ENCODE measurements around the gene CCL26.

CCL26 gene

GRCh38 chr7:75772081-75773077, at the start of gene CCL26:
Gene CCL26 (minus strand): TSS chr7:75772211. CDS start chr7:75772176, 35 bp downstream.
- DNase-seq (ENCODE audit: low spot score): no peak
- in situ Hi-C loops (cut with MboI; ENCODE audit: low pct_unique_long_range_greater_than_20kb, low sequenced_read_pairs, unreplicated experiment): no loop called here
- TF ChIP-seq CTCF (IDR thresholded peaks at IDR 0.05; ENCODE audit: extremely low read depth, insufficient read depth, missing control alignments): no peak

- in situ Hi-C loops (cut with MboI; ENCODE audit: low pct_unique_long_range_greater_than_20kb, low sequenced_read_pairs, unreplicated experiment): no loop called here
- DNase-seq (ENCODE audit: low spot score): no peak
- no peak for TF ChIP-seq CTCF (IDR thresholded peaks at IDR 0.05; ENCODE audit: extremely low read depth, insufficient read depth, missing control alignments)
Observed at GRCh38 chr7:75820688-75821087, 48.7 kb upstream of the CCL26 start.

- TF ChIP-seq CTCF (IDR thresholded peaks at IDR 0.05; ENCODE audit: extremely low read depth, insufficient read depth, missing control alignments): no peak
- in situ Hi-C loops (cut with MboI; ENCODE audit: low pct_unique_long_range_greater_than_20kb, low sequenced_read_pairs, unreplicated experiment): no loop called here
- DNase-seq (ENCODE audit: low spot score): no peak
Observed at GRCh38 chr7:75819711-75820110, 47.7 kb upstream of the CCL26 start.

GRCh38 chr7:75818472-75818871, 46.5 kb upstream of the CCL26 start:
- no peak for DNase-seq (ENCODE audit: low spot score)
- in situ Hi-C loops (cut with MboI; ENCODE audit: low pct_unique_long_range_greater_than_20kb, low sequenced_read_pairs, unreplicated experiment): no loop called here
- no peak for TF ChIP-seq CTCF (IDR thresholded peaks at IDR 0.05; ENCODE audit: extremely low read depth, insufficient read depth, missing control alignments)

GRCh38 chr7:75817116-75817515, 45.1 kb upstream of the CCL26 start:
- in situ Hi-C loops (cut with MboI; ENCODE audit: low pct_unique_long_range_greater_than_20kb, low sequenced_read_pairs, unreplicated experiment): no loop called here
- TF ChIP-seq CTCF (IDR thresholded peaks at IDR 0.05; ENCODE audit: extremely low read depth, insufficient read depth, missing control alignments): no peak
- DNase-seq (ENCODE audit: low spot score): no peak

GRCh38 chr7:75815418-75816064, 43.5 kb upstream of the CCL26 start:
- in situ Hi-C loops (cut with MboI; ENCODE audit: low pct_unique_long_range_greater_than_20kb, low sequenced_read_pairs, unreplicated experiment): no loop called here
- TF ChIP-seq CTCF (IDR thresholded peaks at IDR 0.05; ENCODE audit: extremely low read depth, insufficient read depth, missing control alignments): no peak
- DNase-seq (ENCODE audit: low spot score): no peak
